ENCODE results near the gene ZNF594.

GRCh38 chr17:5198472-5198871, 6.8 kb upstream of the ZNF594 start:
- TF ChIP-seq EZH2 (optimal IDR thresholded peaks at IDR 0.05; ENCODE audit: low read depth, low read length) (no peak), CTCF (IDR thresholded peaks at IDR 0.05; ENCODE audit: low read length) (no peak), EZH2phosphoT487 (IDR thresholded peaks at IDR 0.05; ENCODE audit: low read length) (no peak)
